Neutrophil (primary cell): ENCODE results near the gene LRRC4C.

ENCODE experiments used
- H3K27ac ChIP-seq: fragments of 200-600 bp; sonication (generic); 2 replicates; pipeline ENCODE4 v1.5.1; 2016; ENCODE audit warnings: mild to moderate bottlenecking, moderate library complexity
- H3K27me3 ChIP-seq: fragments of 200-600 bp; sonication (generic); 2 replicates; pipeline ENCODE4 v1.6.0; 2016; ENCODE audit warnings: mild to moderate bottlenecking
- H3K36me3 ChIP-seq: fragments of 200-600 bp; sonication (generic); 2 replicates; pipeline ENCODE4 v1.5.1; 2017
- H3K4me1 ChIP-seq, 2 experiments: fragments of 200-600 bp in 1 of 2; sonication (generic) in 1 of 2; 1 replicate in 1 of 2; 2 replicates in 1 of 2; pipeline versions ENCODE4 v1.5.1 to v1.6.1; 2013 to 2016; ENCODE audit warnings: low read depth in 1 of 2, low read length in 1 of 2, mild to moderate bottlenecking in 1 of 2, moderate library complexity in 1 of 2; ENCODE audit not compliant: control insufficient read depth in 1 of 2, insufficient read depth in 1 of 2
- H3K4me3 ChIP-seq, 2 experiments: fragments of 200-600 bp in 1 of 2; sonication (generic) in 1 of 2; 1 replicate in 1 of 2; 2 replicates in 1 of 2; pipeline ENCODE4 v1.5.1; 2013 to 2016; ENCODE audit warnings: low read depth in 1 of 2, low read length in 1 of 2, mild to moderate bottlenecking in 1 of 2, moderate library complexity in 1 of 2
- H3K9me3 ChIP-seq: fragments of 200-600 bp; sonication (generic); 2 replicates; pipeline ENCODE4 v1.5.1; 2016
- CTCF ChIP-seq: fragments of 200-600 bp; sonication (generic); IDR thresholded peaks from 2 replicates; pipeline ENCODE4 v1.5.1; 2016; ENCODE audit warnings: antibody characterized with exemption

The LRRC4C gene

DNA sequence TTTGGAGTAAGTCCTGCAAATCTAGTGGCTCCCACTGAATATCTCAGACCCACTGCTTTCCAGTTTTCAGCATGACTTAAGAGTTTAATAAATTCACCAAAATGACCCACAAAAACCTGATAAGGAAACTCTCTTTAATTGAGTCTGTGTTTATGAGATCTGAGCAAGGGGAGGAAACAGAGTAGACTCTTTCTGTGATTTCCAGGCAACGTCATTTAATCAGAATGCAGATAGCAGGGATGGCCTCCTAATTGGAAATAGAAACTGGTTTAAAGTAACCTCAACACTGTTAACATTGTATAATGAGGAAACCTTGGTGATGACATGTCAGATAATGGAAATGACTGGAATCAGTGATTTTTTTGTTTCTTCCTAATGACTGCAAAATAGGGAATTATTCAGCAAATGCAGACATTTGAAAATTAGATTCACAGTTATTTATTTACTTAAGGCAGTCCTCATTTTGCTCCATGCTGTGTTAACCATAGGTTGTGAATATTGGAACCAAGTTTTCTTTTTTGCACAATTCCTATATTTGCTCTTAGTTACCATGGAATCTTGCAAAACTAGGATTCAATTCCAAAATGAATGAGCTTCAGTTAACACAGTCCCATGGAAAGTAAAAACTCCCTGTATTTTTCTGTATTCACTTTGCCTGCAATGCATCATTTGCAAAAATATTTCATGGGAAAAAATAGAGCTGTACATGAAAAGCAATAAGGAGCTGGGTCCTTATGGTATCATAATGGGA lies 1324.5 kb downstream of the LRRC4C start:
- Histone ChIP-seq H3K27me3 (no peaks in the 10 kb centered on the region), H3K36me3 (no peaks in the 10 kb centered on the region), H3K4me3 (no peak overlapping the region), H3K9me3 (no peaks in the 10 kb centered on the region), H3K27ac (no peak overlapping the region), H3K4me1 (no peaks in the 10 kb centered on the region)
- no peak for TF ChIP-seq CTCF

DNA sequence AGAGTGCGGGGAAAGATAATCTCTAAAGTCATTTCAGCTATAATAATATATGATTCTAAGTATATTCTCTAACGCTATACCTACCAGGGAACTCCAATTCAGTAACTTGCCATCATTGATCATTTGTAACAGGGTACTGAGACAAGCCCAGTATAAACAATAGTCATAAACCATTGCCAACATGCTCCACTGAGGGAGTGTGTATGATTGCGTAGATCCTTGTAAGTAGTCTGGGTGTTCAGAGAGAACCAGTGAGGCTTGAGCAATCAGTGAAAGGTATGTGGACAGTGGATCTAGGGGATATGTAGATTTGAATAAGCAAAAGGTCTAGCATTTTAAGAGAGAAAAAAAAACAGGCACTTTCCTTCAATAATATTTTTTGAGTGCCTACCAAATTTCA lies 1326.0 kb downstream of the LRRC4C start:
- H3K36me3 ChIP-seq, result no peaks in the 10 kb centered on the region
- TF ChIP-seq CTCF, result no peak
- H3K4me3 ChIP-seq, result no peak overlapping the region
- H3K27ac ChIP-seq, result no peak overlapping the region
- no peaks in the 10 kb centered on the region for H3K9me3 ChIP-seq
- no peaks in the 10 kb centered on the region for H3K4me1 ChIP-seq
- H3K27me3 ChIP-seq, result no peaks in the 10 kb centered on the region

DNA sequence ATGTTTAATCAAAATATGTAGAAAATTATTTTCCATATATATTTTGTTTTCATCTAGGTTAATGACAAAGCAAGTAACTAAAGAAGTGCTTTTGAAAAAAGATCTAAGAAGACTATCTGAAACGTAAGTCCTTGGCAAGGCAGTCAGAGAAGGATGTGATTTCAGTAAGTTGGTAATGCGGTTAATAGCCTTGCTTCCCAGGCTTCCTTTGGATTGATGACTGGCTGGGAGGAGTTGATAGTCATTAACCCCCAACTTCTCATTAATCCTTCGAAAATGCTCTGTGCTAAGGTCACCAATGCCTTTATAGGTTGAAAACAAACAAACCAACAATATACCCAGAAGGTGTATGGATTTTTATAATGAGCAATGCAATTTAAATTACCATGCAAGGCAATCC lies 1326.5 kb downstream of the LRRC4C start:
- no peak overlapping the region for H3K27ac ChIP-seq
- no peaks in the 10 kb centered on the region for H3K36me3 ChIP-seq
- no peak overlapping the region for H3K4me3 ChIP-seq
- no peaks in the 10 kb centered on the region for H3K4me1 ChIP-seq
- H3K9me3 ChIP-seq, result no peaks in the 10 kb centered on the region
- TF ChIP-seq CTCF, result no peak
- no peaks in the 10 kb centered on the region for H3K27me3 ChIP-seq

DNA sequence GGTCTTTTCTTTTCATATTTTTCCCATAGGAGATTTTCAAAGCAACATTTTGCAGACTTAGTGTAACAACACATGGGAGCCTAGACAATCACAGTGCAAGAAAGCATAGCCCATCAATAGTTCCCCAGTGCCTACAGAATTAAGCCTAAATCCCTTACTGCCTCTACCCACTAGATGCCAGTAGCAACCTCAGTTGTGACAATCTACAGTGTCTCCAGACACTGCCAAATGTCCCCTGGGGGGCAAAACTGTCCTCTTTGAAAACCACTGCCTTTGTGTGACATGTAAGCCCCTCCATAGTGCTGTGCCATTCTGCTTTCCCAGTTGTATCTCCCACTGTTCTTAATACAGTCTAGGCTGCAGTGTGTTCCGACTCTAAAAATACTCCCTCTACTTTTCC lies 1329.0 kb downstream of the LRRC4C start:
- Histone ChIP-seq H3K4me1 (no peaks in the 10 kb centered on the region), H3K4me3 (no peak overlapping the region), H3K9me3 (no peaks in the 10 kb centered on the region), H3K27me3 (no peaks in the 10 kb centered on the region), H3K36me3 (no peaks in the 10 kb centered on the region), H3K27ac (no peak overlapping the region)
- TF ChIP-seq CTCF, result no peak

DNA sequence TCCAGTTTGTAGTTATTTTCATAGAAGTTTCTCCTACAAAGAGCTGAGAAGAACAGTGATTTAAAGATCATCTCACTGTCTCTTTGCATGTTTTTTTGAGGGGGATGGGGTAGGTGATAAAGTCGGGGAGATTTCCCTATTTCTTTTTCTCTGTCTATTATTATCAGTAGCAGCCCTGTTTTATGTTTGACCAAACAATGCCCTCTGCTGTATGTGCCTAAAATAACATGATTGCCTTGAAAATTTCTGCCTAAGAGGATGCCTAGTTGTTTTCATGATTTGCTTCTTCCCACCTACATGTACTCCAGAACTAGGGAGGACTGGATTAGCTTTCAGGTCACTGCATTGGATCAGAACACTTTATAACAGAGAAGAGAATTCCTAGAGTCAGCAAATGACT lies 1330.2 kb downstream of the LRRC4C start:
- Histone ChIP-seq H3K4me1 (no peaks in the 10 kb centered on the region), H3K36me3 (no peaks in the 10 kb centered on the region), H3K4me3 (no peak overlapping the region), H3K27ac (no peak overlapping the region), H3K9me3 (no peaks in the 10 kb centered on the region), H3K27me3 (no peaks in the 10 kb centered on the region)
- TF ChIP-seq CTCF, result no peak
